WTC11 (cell line): Measurements from ENCODE around the gene GPX1.

Experiments used
- CTCF ChIP-seq: fragments of 200-600 bp; IDR thresholded peaks from 2 replicates; pipeline ENCODE4 v1.8.0; 2022; ENCODE audit warnings: antibody characterized with exemption
- HMGXB4 ChIP-seq: sonication (generic); formaldehyde crosslinking; IDR thresholded peaks from 2 replicates; pipeline ENCODE4 v1.8.1; 2023; ENCODE audit warnings: mild to moderate bottlenecking, moderate library complexity, missing genetic modification reagents
- MAX ChIP-seq: sonication (generic); formaldehyde crosslinking; IDR thresholded peaks from 2 replicates; pipeline ENCODE4 v1.8.0; 2022; ENCODE audit warnings: mild to moderate bottlenecking, missing genetic modification reagents
- NFE2L1 ChIP-seq: sonication (generic); formaldehyde crosslinking; IDR thresholded peaks from 2 replicates; pipeline ENCODE4 v1.8.1; 2023; ENCODE audit warnings: missing genetic modification reagents
- OVOL2 ChIP-seq: fragments of 250-450 bp; sonication (Bioruptor Pico); IDR thresholded peaks from 2 replicates; pipeline ENCODE4 v1.9.0; 2021; ENCODE audit warnings: mild to moderate bottlenecking, borderline replicate concordance
- RORB ChIP-seq: fragments of 250-450 bp; sonication (Bioruptor Pico); IDR thresholded peaks from 2 replicates; pipeline ENCODE4 v1.9.0; 2021; ENCODE audit warnings: mild to moderate bottlenecking
- TCF7 ChIP-seq: sonication (generic); formaldehyde crosslinking; IDR thresholded peaks from 2 replicates; pipeline ENCODE4 v1.8.0; 2022; ENCODE audit warnings: mild to moderate bottlenecking, low read depth, missing genetic modification reagents, moderate library complexity
- USF2 ChIP-seq: sonication (generic); formaldehyde crosslinking; IDR thresholded peaks from 2 replicates; pipeline ENCODE4 v1.8.1; 2023; ENCODE audit warnings: mild to moderate bottlenecking, missing genetic modification reagents, moderate library complexity

GRCh38 chr3:49310677-49311076 lies 47.5 kb downstream of the GPX1 start:
- TF ChIP-seq OVOL2 (no peak), CTCF (no peak), MAX (CRISPR knock-in tag) (no peak), RORB (no peak), HMGXB4 (CRISPR knock-in tag) (no peak), USF2 (CRISPR knock-in tag) (no peak), NFE2L1 (CRISPR knock-in tag) (no peak), TCF7 (no peak)
